GM21526 (cell line): ENCODE measurements around the gene ZNF597.
A peak's percentile ranks its signal among the peaks of the same experiment; 100 is the strongest.
"Not testable (repeated sequence)": the region's sequence is repeated elsewhere in the genome, so short reads cannot be mapped to it uniquely, and the experiment has no call there.

Experiments
- ATAC-seq: cut with Tn5 transposase; IDR thresholded peaks from one replicate; pipeline ENCODE4 v1.9.1; 2021; ENCODE audit warnings: moderate library complexity; ENCODE audit not compliant: unreplicated experiment, low FRiP score

The ZNF597 gene

DNA sequence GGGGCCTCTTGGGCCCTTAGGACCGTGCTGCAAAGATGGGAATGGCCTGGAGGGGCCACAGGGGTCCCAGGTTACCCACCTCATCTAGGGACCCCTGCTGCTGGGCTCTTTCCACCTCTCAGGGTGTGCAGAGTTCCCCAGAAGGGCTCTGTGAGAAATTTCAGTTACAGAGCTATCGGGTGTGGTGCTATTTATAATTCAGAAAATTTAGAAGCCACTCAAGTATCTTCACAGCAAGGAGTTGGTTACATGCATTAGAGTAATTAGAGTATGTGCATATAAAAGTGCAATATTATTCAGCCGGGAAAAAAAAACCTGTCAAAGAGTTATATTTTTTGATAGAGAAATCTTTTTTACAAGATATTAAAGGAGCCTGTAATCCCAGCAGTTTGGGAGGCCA lies 33.1 kb upstream of the ZNF597 start:
- no peak for ATAC-seq

DNA sequence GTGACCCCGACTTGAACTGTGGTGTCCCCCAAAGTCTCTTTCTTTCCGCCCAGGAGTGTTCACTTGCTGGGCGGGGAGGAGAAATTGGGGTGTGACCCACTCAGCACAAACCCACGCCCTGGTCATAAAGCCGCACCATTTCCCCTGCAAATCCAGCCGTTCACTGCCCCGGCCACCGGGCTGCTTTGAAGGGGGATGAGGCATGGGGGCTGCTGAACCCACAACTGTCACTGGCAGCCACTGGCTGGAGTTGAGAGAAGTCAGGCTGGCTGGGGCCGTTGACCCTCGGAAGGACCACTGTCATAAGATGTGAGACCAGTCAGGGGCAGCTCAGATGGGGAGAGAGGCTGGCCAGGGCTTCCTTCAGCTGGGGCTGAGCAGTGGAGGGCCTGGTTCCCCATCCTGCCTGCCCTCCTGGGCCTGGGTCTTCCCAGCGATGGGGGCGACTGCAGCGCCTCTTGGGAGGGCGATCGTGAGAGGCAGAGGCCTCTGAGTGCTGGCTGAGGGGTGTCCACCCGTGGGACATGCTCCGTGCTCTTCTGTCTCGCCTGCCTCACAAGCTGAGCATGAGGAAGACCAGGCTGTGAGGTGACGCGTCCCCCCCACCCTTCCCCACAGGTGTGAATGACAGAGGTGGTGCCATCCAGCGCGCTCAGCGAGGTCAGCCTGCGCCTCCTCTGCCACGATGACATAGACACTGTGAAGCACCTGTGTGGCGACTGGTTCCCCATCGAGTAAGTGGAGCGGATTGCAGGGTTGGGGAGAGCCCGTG lies 32.5 kb upstream of the ZNF597 start:
- ATAC-seq, result no peak

DNA sequence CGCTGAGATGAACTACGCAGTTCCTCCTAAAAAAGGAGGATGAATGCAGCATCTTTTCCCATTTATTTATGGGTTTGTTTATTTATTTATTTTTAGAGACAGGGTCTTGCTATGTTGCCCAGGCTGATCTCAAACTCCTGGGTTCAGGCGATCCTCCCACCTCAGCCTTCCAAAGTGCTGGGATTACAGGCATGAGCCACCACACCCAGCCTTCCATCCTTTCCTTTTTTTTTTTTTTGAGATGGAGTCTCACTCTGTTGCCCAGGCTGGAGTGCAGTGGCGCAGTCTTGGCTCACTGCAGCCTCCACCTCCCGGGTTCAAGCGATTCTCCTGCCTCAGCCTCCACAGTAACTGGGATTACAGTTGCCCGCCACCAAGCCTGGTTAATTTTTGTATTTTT lies 31.6 kb upstream of the ZNF597 start:
- not testable (repeated sequence) for ATAC-seq

DNA sequence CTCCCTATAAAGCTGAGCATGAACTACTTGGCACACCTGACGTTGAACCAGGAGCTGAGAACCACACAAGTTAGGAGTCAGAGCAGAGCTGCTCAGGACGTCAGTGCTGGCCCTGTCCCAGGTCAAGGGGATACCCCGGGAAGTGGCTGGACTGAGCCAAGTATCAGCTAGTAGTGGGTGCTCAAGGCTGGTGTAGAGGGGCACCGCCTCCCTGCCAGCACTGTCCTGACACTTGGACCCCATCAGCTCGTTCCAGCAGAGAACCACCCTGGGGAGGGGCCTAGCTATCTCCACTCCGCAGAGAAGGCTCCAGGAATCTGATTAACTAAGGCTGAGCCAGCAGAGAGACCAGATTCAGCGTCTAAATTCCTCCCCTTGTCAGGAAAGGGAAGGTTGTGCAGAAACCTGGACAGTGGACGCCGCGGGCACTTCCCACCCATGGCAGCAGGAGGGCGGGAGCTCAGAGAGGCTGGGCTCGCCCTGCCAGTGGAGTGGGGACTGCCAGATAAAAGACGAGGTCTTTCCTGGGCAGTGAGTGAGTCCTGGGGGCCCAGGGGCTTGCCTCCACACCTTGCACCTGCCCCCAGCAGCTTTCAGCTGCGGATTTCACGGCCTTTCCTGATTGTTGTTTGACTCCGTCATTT lies 31.0 kb upstream of the ZNF597 start:
- no peak for ATAC-seq

DNA sequence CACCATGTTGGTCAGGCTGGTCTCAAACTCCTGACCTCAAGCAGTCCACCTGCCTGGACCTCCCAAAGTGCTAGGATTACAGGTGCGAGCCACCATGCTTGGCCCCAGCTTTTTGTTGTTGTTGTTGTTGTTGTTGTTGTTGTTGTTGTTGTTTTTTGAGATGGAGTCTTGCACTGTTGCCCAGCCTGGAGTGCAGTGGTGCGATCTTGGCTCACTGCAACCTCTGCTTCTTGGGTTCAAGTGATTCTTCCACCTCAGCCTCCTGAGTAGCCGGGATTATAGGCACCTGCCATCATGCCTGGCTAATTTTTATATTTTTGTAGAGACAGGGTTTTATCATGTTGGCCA lies 30.3 kb upstream of the ZNF597 start:
- not testable (repeated sequence) for ATAC-seq

DNA sequence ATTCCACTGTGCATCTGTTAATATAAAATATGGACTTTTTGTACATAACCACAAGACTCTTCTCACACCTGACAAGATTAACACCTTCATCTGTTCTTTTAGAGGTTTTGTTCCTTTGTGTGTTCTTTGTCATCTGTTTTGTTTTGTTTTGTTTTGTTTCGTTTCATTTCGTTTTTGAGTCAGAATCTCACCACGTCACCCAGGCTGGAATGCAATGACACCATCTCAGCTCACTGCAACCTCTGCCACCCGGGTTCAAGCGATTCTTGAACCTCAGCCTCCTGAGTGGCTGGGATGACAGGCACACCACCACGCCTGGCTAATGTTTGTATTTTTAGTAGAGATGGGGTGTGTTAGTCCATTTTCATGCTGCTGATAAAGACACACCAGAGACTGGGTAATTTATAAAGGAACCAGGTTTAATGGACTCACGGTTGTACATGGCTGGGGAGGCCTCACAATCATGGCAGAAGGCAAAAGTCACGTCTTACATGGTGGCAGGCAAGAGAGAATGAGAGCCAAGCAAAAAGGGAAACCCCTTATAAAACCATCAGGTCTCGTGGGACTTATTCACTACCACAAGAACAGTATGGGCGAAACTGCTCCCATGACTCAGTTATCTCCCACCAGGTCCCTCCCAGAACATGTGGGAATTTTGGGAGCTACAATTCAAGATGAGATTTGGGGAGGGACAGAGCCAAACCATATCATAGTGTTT lies 29.7 kb upstream of the ZNF597 start:
- no peak for ATAC-seq

DNA sequence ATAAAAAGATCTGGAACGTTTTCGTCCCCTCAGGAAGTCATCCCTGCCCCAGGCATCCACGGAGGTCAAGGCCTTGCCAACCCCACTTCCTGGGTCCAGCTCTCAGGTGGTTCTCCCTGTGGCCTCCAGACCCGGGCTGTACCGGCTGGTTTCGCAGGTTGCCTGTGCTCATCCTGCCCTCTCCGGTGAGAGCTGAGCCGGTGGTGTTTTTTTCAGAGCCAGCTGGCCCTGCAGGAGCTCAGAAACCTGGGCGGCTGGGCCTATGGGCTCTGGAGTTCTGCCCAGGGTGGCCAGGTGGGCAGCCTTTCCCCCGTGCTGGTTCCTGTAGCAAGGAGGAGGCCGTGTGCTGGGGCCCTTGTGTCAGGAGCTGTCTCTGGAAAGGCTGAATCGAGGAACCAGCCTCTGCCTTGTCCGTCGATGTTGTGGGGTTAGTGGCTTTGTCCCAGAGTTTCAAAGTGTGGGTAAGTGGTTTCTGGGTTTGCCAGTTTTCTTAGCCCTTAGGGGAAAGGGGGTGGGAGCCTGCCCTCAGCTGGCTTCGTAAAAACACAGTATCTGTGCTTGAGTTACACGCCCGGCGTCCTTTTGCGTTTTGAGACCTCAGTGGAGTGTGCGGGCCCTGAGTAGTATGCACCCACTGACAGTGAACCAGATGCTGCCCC lies 28.3 kb upstream of the ZNF597 start:
- ATAC-seq, result no peak

DNA sequence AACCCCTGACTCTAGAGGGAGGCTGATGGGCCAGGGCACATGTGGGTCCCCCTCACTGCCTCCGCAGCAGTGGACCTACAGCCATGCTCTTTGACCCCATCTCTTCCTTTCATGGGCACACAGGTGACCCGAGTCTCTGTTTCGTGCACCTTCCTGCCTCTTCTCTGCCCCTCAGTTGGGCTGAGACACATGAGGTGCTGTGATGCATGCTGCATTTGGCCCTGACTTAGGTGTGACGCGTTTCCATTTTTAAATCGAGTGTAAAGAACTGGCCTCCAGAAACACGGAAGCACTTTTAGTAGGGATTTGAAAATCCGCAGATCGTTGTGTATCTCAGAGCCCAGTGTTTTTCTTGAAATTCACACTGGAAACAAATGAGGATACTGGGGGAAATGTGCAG lies 27.4 kb upstream of the ZNF597 start:
- ATAC-seq, result no peak

DNA sequence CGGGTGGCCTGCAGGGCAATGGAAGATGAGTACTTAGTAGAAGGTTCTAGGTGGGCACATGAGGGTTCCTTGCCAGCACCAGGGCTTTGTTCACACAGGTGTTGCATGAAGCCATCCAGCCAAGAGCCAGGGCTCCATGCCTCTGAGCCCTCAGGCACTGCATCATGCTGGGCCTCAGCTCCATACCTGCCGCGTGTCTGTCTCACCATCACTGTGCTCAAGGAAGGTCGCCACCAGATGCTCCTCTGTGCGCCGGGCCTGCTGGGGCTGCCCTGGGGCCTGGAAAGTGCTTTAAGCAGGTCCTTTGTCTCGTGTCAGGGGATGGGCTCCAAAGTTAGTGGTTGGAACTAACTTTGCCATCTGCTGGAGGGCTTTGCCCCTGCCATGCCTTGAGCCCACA lies 26.4 kb upstream of the ZNF597 start:
- ATAC-seq, result no peak

DNA sequence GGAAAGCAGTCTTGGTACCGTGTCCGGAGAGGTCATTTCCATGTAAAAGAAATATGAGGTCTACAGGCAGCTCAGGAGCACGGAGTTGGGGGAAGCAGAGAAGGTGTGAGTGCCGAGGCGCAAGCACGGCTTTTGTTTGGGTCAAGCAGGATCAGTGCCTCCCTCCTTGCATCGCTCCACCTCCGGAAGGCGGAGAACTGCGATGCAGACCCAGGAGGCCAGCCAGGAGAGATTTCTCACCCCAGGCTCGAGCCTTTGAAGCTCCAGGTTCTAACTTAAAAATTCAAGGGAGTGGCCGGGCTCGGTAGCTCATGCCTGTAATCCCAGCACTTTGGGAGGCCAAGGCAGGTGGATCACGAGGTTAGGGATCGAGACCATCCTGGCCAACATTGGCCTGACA lies 25.2 kb upstream of the ZNF597 start:
- ATAC-seq, result no peak

DNA sequence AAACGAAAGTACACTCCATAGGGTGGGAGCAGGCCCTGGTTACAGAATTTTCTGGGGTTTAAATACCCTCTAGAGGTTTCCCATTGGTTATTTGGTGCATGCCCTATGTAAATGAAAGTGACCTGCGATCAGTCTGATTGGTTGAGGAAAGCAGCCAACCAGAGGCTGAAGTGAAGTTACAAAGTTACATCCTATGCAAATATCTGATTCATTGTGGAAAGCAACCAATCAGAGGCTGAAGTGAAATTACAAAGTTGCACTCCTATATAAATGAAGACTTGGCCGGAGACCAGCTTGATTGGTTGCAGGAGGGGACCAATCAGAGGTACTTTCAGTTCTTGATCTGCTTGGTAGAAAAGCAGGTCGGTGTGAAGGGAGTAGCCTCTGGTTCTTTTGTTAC lies 24.6 kb upstream of the ZNF597 start:
- ATAC-seq, result no peak

DNA sequence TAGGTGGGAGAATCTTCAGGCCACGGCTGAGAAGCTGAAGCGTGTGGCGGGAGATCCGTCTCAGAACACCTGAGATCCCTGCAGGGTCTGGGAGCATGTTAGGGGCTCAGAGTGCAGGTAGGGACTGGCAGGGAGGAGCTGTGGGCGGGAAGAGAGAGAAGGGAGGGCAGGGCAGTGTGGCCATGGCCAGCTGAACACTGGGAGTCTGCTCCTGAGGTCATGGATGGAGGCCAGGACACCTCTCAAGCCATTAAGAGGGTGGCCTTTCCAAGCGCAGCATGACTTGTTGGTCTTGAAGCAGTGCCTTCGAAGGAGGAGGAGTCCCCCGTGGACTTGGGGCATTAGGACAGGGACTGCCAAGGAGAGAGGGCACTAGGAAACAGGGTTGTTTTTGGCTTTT lies 23.9 kb upstream of the ZNF597 start:
- no peak for ATAC-seq

DNA sequence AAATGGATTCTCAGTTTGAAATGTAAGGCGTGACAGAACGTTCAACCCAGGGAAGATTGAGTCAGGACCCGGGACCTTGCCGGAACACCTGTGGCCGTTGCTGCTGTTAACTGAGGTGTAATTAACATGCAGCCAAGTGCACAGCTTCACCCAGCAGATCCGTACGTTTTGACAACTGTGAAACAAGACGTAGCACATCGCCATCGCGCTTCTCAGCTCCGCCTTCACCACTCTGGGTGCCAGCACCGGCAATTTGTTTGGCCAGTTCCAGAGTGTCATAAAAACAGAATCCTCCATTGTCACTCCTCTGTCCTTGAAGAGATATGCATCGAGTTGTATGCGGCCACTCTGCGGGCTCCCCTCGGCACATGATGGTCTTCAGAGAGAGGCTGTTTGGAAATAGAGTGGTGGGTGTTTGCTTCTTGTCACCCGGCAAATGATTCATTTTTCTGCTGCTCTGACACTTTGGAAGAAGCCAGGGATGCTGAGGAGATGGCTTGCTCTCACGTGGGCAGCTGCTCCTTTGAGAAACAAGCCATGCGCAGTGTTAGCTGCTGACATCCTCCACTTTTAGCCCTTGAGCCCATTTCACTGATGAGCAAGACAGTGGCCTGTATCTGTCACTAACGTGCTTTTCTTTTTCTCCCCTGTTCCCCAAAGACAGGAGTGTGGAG lies 22.7 kb upstream of the ZNF597 start:
- ATAC-seq, result no peak

DNA sequence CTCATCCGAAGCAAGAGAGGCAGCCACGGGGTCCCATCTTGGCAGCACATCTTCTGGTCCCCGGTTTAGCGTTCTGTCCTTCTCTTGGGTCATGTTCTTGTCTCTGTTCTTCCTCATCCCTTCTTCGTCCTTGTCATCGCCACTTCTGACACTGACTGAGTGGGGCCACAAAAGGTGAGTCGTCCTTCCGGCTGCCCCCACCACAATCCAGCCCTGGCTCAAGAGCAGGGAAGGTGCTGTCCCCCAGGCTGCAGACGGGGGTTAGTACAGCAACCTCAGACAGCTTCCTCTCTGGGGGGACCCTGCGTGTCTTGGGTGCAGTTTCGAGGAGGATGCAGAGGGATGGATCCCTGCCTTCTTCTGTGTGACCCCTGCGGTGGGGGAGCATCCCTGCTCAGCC lies 22.0 kb upstream of the ZNF597 start:
- ATAC-seq, result no peak

DNA sequence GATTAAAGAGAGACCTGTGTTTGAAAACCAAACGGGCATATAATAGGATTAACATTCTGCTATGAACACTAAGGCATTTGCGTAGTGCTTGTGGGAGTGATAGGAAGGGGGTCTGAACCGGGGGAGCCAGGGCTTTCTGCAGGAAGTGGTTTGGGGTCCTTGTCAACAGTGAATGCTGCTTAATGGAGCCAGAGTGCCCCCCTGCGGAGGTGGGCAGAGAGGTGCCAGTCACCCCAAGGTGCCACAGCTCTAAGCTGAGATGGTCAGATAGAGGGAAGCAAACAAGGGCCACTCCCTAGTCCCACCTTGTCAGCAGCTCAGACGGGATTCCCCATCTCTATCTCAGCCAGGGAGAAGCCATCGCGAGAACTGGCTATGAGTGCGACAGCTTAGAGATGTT lies 17.8 kb upstream of the ZNF597 start:
- no peak for ATAC-seq

DNA sequence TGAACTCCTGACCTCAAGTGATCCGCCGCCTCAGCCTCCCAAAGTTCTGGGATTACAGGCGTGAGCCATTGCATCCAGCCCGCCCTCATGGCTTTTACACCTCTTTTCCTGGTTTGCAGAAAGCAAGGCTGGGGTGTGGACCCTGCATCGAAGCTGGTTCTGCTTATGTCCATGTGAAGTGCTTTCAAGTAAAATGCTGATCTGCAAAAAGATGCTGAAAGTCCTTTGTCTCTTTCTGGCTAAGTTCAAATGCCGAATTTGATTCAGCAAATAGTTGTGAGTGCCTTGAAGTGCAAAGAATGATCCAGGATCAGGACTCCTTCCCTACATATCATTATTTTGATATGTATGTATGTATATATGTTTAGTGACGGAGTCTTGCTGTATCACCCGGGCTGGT lies 17.3 kb upstream of the ZNF597 start:
- no peak for ATAC-seq

DNA sequence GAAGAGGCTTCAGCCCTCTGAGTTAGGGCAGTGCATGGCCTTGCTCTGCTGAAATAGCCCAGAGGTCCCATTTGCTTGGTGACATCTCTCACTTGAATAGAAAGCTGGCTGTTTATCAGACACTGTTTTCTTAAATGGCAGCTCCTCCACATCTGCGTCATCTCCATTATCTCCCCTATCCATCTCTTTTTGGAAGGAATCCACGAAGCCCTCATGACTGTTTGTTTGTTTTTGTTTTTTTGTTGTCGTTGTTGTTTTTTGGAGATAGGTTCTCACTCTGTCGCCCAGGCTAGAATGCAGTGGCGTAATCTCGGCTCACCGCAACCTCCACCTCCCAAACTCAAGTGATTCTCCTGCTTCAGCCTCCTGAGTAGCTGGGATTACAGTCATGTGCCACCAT lies 16.8 kb upstream of the ZNF597 start:
- no peak for ATAC-seq

DNA sequence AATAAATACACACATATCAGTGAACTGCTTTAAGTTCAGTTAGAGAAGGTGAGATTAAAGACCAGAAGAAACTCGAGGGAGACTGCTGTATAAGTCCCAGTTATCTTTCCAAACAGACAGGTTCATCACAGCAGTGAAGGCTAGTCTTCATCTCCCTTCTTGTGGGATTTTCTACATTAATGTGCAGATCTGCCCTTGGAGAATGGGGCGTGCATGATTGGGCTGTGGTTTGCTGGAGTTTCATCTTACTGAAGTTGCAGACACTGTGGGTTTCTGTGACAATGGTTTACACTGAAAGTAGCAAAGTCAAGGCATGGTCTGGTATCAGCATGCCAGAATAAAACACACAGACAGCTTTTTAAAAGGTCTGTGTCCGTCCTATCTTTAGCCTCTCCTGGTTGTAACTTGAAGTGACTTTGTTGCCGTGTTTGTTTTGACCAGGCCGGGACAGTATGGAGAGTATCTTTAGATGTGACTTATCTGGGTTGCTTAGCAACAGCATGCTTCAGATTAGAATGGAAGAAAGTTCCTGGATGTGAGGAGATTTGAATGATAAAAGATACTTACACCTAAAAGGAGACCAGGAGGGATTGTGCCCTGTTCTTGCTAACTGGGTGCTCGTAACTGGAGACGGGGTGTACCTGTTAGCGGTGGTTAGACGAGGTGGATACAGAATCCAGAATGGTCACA lies 16.2 kb upstream of the ZNF597 start:
- ATAC-seq, result no peak

DNA sequence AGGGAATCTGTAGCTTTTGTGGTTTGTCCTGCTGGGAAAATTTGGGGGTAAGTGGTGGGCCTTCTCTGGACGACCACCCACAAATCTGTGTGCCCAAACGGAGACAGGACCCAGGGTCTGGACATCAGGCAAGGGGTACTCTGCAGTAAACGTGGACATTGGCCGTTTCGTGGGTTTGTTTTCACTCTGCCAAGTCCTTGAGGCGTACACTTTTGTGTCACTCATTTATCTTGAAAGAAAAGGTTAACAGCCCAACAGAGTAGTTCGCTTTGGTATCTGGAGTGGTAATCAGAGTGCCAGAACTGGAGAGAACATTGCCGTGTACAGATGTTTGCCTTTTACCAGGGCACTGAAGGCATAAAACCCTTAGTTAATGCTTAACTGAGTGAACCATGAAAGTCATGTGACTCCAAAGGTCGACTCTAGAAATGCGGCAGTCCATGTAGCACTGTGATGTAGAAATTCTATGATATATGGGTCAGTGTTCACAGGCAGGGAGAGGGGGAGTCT lies 15.6 kb upstream of the ZNF597 start:
- ATAC-seq, result no peak

DNA sequence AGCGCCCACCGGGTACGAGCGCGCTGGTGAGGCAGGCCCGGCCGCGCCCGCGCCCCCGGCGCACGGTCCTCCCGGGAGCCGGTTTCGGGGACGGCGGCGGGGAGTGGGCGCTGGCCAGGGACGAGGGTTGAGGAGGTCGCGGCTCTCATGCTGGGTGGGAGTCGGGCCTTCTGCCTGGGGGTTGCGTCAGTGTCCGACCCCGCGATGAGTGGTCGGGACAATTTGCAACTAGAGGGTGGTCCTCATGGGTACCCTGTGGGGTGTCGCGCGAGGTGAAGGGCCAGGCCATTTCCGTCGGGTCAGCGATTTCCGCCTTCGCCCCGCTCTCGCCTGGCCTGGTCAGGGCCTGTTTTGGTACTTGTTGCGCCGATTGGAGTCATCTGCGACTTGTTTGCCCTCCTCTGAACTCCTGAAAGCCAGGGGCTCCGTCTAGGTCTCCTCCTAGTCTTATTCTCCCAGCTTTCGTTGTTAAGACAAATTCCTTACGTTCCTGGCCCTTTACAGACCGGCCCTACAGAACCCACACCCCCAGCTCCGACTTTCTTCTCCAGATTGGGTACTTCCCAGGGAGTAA lies 15.1 kb upstream of the ZNF597 start:
- ATAC-seq, result peak; percentile 16
